RWPE1 (cell line): ENCODE measurements around the gene TCAIM.

Experiments
- CTCF ChIA-PET: fragments of 350-600 bp; sonication (Branson Sonifier 250); formaldehyde crosslinking; extraction: SDS; loops from one replicate; lab custom pipeline; 2021; lab: Yijun Ruan, JAX
- POLR2A ChIA-PET: fragments of 400-600 bp; formaldehyde crosslinking; extraction: SDS; loops from one replicate; lab custom pipeline; 2020; ENCODE audit warnings: antibody characterized with exemption; ENCODE audit not compliant: low non-redundant PET; lab: Yijun Ruan, JAX
- DNase-seq: peaks from one replicate; pipeline ENCODE4 v3.0.0; 2012; ENCODE audit warnings: low spot score
- H3K27ac ChIP-seq: fragments of 450-650 bp; 2 replicates; pipeline ENCODE4 v1.5.1; 2017
- TF ChIP-seq, protein P1 (sequence below): fragments of 450-650 bp; conservative IDR thresholded peaks from 2 replicates; pipeline ENCODE4 v1.5.1; 2017; ENCODE audit warnings: low read depth, mild to moderate bottlenecking

TCAIM gene

DNA sequence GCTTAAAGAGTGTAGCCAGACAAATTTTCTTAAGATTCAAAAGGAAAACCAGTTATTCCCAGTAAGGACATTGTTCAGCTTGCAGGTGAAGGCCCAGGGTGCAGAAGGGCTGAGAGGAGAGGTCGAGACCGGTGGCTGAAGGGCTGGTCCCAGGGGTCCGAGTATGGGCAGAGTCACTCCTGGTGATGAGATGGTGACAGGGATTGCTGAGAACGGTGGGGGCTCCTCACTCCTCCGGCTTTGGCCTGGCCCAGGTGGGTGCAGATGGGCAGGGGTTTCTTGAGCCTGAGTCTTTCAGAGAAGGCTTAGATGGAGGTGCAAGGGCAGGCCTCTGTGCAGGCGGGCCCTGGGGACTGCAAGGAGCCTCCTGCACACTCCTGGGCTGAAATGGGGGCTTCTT, 82.7 kb downstream of the TCAIM start:
- CTCF ChIA-PET, result no interaction called here
- POLR2A ChIA-PET, result no interaction called here
- TF ChIP-seq, protein P1, sequence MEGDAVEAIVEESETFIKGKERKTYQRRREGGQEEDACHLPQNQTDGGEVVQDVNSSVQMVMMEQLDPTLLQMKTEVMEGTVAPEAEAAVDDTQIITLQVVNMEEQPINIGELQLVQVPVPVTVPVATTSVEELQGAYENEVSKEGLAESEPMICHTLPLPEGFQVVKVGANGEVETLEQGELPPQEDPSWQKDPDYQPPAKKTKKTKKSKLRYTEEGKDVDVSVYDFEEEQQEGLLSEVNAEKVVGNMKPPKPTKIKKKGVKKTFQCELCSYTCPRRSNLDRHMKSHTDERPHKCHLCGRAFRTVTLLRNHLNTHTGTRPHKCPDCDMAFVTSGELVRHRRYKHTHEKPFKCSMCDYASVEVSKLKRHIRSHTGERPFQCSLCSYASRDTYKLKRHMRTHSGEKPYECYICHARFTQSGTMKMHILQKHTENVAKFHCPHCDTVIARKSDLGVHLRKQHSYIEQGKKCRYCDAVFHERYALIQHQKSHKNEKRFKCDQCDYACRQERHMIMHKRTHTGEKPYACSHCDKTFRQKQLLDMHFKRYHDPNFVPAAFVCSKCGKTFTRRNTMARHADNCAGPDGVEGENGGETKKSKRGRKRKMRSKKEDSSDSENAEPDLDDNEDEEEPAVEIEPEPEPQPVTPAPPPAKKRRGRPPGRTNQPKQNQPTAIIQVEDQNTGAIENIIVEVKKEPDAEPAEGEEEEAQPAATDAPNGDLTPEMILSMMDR, result no peak
- no peak overlapping the region for H3K27ac ChIP-seq
- DNase-seq, result no peak

DNA sequence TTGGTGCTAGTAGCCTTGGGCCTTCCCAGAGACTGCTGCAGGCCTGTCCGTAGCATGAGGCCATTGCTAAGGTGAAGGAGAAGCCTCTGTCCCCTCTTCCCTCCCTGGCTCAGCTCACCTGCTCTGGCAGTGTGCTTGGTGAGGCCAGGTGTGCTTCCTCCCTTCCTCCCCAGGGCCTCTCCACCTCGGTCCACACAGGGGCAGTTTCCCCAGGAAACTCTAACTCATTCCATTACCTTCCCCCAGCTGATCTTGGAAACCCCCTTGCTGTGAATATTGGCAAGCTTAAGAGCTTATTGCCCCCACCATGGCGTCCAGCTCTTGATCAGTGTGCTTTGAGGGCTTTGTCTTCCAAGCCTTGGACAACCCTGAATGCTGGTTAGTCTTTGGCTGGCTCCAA, 86.2 kb downstream of the TCAIM start:
- ChIA-PET CTCF (no interaction called here), POLR2A (no interaction called here)
- TF ChIP-seq, protein P1, result no peak
- H3K27ac ChIP-seq, result no peak overlapping the region
- DNase-seq, result no peak

DNA sequence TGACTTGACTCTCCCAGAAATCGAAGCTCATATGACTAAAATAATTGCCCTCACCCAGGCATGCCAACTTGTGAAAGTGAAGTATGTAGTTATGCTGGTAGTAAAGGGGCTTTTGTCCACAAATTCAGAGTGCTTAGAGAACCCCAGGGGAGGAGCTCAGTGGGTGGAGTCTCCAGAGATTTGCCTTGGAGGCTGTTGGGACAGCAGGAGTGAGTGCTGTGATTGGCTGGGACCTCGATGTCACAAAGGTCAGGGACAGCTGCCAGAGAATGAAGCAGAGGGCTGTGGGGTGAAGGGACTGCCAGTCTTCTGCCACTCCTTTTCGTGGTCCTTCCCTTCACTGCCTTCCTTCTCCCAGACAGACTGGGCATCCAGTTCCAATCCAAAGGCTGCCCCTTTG, 89.1 kb downstream of the TCAIM start:
- no peak for DNase-seq
- TF ChIP-seq, protein P1, result no peak
- no peak overlapping the region for H3K27ac ChIP-seq
- ChIA-PET POLR2A (no interaction called here), CTCF (interaction anchor here (0.7 kb wide), 1 partner anchor 398 kb away, joined by 3 read pairs; no protein-coding TSS in a partner anchor)

DNA sequence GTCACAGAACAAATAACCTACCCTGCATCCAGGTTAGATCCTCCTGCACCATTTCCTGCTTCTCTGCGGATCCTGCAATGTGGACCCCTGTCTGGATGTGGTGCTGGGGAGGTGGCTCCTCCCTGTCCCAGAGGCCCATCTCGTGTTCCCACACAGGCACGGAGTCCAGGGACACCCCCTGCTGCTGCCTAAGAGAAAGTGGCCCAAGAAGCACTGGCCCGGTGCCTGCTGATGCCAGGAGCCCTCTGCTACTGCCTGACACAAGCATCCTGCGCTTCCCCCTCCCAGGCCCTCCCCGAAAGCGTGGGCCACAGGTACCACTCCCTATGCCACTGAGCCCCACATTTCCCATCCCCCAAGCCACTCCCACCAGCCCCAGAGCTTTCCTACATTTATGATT, 90.3 kb downstream of the TCAIM start:
- CTCF ChIA-PET, result no interaction called here

DNA sequence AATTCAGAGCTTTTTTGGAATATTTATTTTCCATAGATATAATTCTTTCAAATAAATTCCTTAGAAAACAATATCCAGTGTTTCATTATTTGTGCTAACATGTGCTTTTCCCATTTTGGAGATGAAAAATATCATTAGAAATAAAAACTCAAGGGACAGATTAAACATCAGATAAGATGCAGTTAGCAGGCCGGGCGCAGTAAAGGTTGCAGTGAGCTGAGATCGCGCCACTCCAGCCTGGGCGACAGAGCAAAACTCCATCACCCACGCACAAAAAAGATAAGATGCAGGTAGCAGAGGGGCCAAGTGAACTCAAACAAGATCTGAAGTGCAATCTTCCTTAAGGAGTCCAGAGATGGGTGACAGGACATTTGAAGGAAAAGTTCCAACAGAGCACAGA, 90.9 kb downstream of the TCAIM start:
- H3K27ac ChIP-seq, result no peak overlapping the region
- no peak for DNase-seq
- TF ChIP-seq, protein P1, result no peak
- ChIA-PET POLR2A (no interaction called here), CTCF (no interaction called here)

More for the DNA sequence above, 90.3 kb downstream of the TCAIM start:
- H3K27ac ChIP-seq, result no peak overlapping the region
- no peak for DNase-seq
- POLR2A ChIA-PET, result no interaction called here
- TF ChIP-seq, protein P1, result no peak

DNA sequence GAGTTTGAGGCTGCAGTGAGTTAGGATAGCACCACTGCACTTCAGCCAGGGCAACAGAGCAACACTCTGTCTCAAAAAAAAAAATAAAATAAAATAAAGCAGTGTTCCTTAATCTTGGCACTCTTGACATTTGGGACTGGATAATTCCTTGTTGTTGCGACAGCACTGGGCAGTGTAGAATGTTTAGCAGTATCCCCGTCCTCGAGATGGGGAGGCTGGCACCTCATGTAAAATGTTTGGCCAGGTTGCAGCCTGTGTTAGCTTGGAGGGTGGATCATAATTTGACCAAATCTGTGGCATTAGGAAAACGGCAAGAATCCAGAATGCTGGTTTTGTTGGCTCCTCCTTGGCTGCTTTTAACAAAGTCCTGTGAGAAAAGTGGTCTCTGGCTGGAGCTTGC, 91.9 kb downstream of the TCAIM start:
- no peak overlapping the region for H3K27ac ChIP-seq
- DNase-seq, result no peak
- POLR2A ChIA-PET, result no interaction called here
- CTCF ChIA-PET, result no interaction called here
- TF ChIP-seq, protein P1, result no peak
